SU-DHL-6 (cell line): ENCODE results near the gene DNMBP.

ENCODE experiments used
- H2AFZ ChIP-seq: fragments of 200-600 bp; sonication (generic); 2 replicates; pipeline ENCODE4 v1.6.1; 2014; ENCODE audit warnings: low read depth, mild to moderate bottlenecking, moderate library complexity, mixed read lengths, antibody characterized with exemption, low read length; ENCODE audit not compliant: severe bottlenecking
- H3F3A ChIP-seq: fragments of 200-600 bp; shearing (Covaris generic); 2 replicates; pipeline ENCODE4 v1.6.0; 2016; ENCODE audit warnings: antibody characterized with exemption, mild to moderate bottlenecking; ENCODE audit not compliant: insufficient read depth
- H3K27ac ChIP-seq: fragments of 200-600 bp; sonication (generic); 2 replicates; pipeline ENCODE4 v1.5.1; 2016; ENCODE audit warnings: low read depth, mild to moderate bottlenecking, low read length, moderate library complexity, mixed read lengths
- H3K27me3 ChIP-seq: fragments of 200-600 bp; sonication (generic), shearing (Covaris generic); 2 replicates; pipeline ENCODE4 v1.6.0; 2014; ENCODE audit warnings: mild to moderate bottlenecking, low read length
- H3K36me3 ChIP-seq: fragments of 200-600 bp; sonication (generic); 2 replicates; pipeline ENCODE4 v1.6.1; 2014; ENCODE audit warnings: mild to moderate bottlenecking, low read length, mixed read lengths
- H3K4me2 ChIP-seq: fragments of 300-600, 200-600 bp; shearing (Covaris generic), sonication (generic); 2 replicates; pipeline ENCODE4 v1.6.0; 2014; ENCODE audit warnings: low read length, low read depth, mild to moderate bottlenecking; ENCODE audit not compliant: poor library complexity, severe bottlenecking
- H3K4me3 ChIP-seq: fragments of 200-600 bp; sonication (generic); 2 replicates; pipeline ENCODE4 v1.5.1; 2014; ENCODE audit warnings: antibody characterized with exemption, low read length, mild to moderate bottlenecking, mixed read lengths; ENCODE audit not compliant: insufficient read depth, poor library complexity, severe bottlenecking
- H3K79me2 ChIP-seq: fragments of 200-600 bp; sonication (generic); 2 replicates; pipeline ENCODE4 v1.6.1; 2014; ENCODE audit warnings: mild to moderate bottlenecking, low read length, moderate library complexity; ENCODE audit not compliant: insufficient read depth
- H3K9ac ChIP-seq: fragments of 200-600 bp; sonication (generic); 2 replicates; pipeline ENCODE4 v1.7.0; 2014; ENCODE audit warnings: mild to moderate bottlenecking, low read length
- H3K9me2 ChIP-seq: fragments of 200-600 bp; sonication (generic); replicated peaks from 2 replicates; pipeline ENCODE4 v1.6.1; 2014; ENCODE audit warnings: low read length; ENCODE audit not compliant: insufficient read depth
- H3K9me3 ChIP-seq: fragments of 200-600 bp; sonication (generic); 2 replicates; pipeline ENCODE4 v1.6.1; 2014; ENCODE audit warnings: low read length, mixed read lengths; ENCODE audit not compliant: insufficient read depth
- H4K20me1 ChIP-seq: fragments of 200-600 bp; sonication (generic); 2 replicates; pipeline ENCODE4 v1.6.1; 2014; ENCODE audit warnings: low read depth, mild to moderate bottlenecking, antibody characterized with exemption, low read length, moderate library complexity, mixed read lengths
- CTCF ChIP-seq: fragments of 200-600 bp; sonication (generic); IDR thresholded peaks from one replicate; pipeline ENCODE4 v1.5.1; 2017; ENCODE audit warnings: antibody characterized with exemption, mild to moderate bottlenecking, low read length, moderate library complexity; ENCODE audit not compliant: insufficient read depth, poor library complexity, severe bottlenecking
- EZH2phosphoT487 ChIP-seq: fragments of 200-600 bp; sonication (generic), shearing (Covaris generic); conservative IDR thresholded peaks from 2 replicates; pipeline ENCODE4 v1.6.1; 2018; ENCODE audit warnings: mild to moderate bottlenecking, antibody characterized with exemption, low read length, moderate library complexity, mixed read lengths

The DNMBP gene

DNA sequence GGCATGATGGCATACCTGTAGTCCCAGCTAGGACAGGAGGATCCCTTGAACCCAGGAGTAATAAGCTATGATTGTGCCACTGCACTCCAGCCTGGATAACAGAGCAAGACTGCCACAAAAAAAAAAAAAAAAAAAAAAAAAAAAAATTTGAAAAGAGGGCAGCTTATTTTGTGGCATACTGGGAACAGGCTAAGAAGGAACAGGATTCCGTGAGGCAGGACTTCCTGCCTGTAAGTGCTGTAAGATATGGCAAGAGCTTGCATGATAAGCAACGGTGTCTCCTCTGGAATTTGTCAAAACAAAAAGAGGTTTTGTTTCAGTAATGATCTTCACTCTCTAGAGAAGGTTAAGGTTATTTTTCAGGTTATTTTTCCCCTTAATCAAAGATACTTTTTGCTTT, 126.2 kb downstream of the DNMBP start:
- H3K36me3 ChIP-seq = no peaks in the 10 kb centered on the region
- no peaks in the 10 kb centered on the region for H3F3A ChIP-seq
- no peaks in the 10 kb centered on the region for H3K9me2 ChIP-seq
- no peak for TF ChIP-seq CTCF
- no peak for TF ChIP-seq EZH2phosphoT487
- no peak overlapping the region for H3K4me3 ChIP-seq
- no peak overlapping the region for H2AFZ ChIP-seq
- no peaks in the 10 kb centered on the region for H3K79me2 ChIP-seq
- no peak overlapping the region for H3K9ac ChIP-seq
- no peak overlapping the region for H3K27ac ChIP-seq
- H3K9me3 ChIP-seq = no peaks in the 10 kb centered on the region
- H4K20me1 ChIP-seq = no peaks in the 10 kb centered on the region
- H3K27me3 ChIP-seq = no peaks in the 10 kb centered on the region
- H3K4me2 ChIP-seq = no peak overlapping the region

DNA sequence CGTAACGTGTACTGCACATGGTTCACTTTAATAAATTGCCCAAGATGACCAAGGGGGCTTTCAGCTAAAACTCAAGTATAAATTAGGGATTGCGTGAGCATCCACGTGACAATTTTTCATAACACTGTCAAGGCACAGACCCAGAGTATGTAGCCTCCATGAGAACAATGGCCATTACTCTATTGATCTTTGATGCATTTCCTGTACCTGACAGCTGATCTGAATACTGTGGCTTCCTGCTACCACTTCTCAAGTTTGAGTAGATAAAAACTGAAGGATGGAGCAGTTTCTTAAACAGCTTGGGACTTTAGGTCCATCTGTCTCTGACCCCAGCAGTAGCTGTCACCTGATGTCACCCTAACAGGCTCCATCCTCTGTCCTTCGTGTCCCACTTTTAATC, 128.4 kb downstream of the DNMBP start:
- no peak overlapping the region for H3K4me2 ChIP-seq
- H3K9me2 ChIP-seq = no peaks in the 10 kb centered on the region
- H3K27me3 ChIP-seq = no peaks in the 10 kb centered on the region
- H3K79me2 ChIP-seq = no peaks in the 10 kb centered on the region
- H4K20me1 ChIP-seq = no peaks in the 10 kb centered on the region
- no peaks in the 10 kb centered on the region for H3F3A ChIP-seq
- H3K9me3 ChIP-seq = no peaks in the 10 kb centered on the region
- H3K4me3 ChIP-seq = no peak overlapping the region
- TF ChIP-seq EZH2phosphoT487 (no peak), CTCF (no peak)
- no peaks in the 10 kb centered on the region for H3K36me3 ChIP-seq
- no peak overlapping the region for H3K9ac ChIP-seq
- H2AFZ ChIP-seq = no peak overlapping the region
- H3K27ac ChIP-seq = no peak overlapping the region

GRCh38 chr10:99880080-99880835, 129.5 kb downstream of the DNMBP start:
- Histone ChIP-seq H3K27ac (no peak overlapping the region), H3K4me3 (no peak overlapping the region), H2AFZ (no peak overlapping the region), H3K79me2 (no peaks in the 10 kb centered on the region), H3K27me3 (no peaks in the 10 kb centered on the region), H3F3A (no peaks in the 10 kb centered on the region), H3K4me2 (no peak overlapping the region), H3K9me3 (no peaks in the 10 kb centered on the region), H3K36me3 (no peaks in the 10 kb centered on the region), H3K9ac (no peak overlapping the region), H4K20me1 (no peaks in the 10 kb centered on the region), H3K9me2 (no peaks in the 10 kb centered on the region)
- TF ChIP-seq CTCF (no peak), EZH2phosphoT487 (no peak)
